ENCODE measurements around the gene CETP. TPM values are rescaled to one million over a fixed set of nuclear protein-coding genes. Genes with fewer than 3 reads are reported as not detected.

Gene CETP
- total and polyA plus RNA-seq, 2 of the 13 experiments (the other 11 are each of a cell fraction or from before 2014, with no cell fraction given): 0.31 to 9.8 TPM

- Histone ChIP-seq H2AFZ (ENCODE audit: low read length) (no peak overlapping the region), H3K79me2 (ENCODE audit: insufficient read depth, low read length) (peaks cover 64% of the 10 kb centered on the region), H3K4me3 (replicated peaks in 1 of 3; ENCODE audit: insufficient read depth in 1 of 3, low read depth in 2 of 3, low read length in 3 of 3) (peak overlapping the region; percentile 93 to 97 (median 94); a peak in 5 of 6 replicates), H3K36me3 (replicated peaks in 1 of 2; ENCODE audit: control insufficient read depth in 1 of 2, insufficient read depth in 2 of 2, low read length in 2 of 2) (peaks cover 17 to 50% of the 10 kb centered on the region in 2 experiments), H3K27me3 (ENCODE audit: control insufficient read depth in 1 of 2, insufficient read depth in 2 of 2, low read length in 2 of 2) (no peaks in the 10 kb centered on the region; a peak in 1 of 5 replicates), H3K9me3 (ENCODE audit: low read length) (no peaks in the 10 kb centered on the region), H4K20me1 (ENCODE audit: insufficient read depth, low read length) (peaks cover 64% of the 10 kb centered on the region), H3K4me2 (ENCODE audit: low read depth, low read length) (peak overlapping the region; percentile 90), H3K9ac (ENCODE audit: insufficient read depth, low read depth, low read length) (peak overlapping the region; percentile 95), H3K4me1 (ENCODE audit: insufficient read depth, low read length) (peaks cover 64% of the 10 kb centered on the region), H3K27ac (ENCODE audit: extremely low read length, insufficient read depth, low read length) (peak overlapping the region; percentile 80)
- ChIA-PET POLR2A (interaction anchor here (0.9 to 8.3 kb wide), 7 partner anchors 7 to 159 kb away, joined by 4 to 232 read pairs (median 13); partner anchors contain the start of gene CPNE2), CTCF (ENCODE audit: low intra/inter-chr PET ratio, low total read pairs) (no interaction called here)
- 43% methylated on average over 8 of the region's 8 CpGs for WGBS (ENCODE audit: low lambda C conversion rate)
- ATAC-seq (no peak), DNase-seq (ENCODE audit: low spot score) (no peak), FAIRE-seq (no peak)
- BruUV-seq (replicated peaks): TSS peak; percentile 42
- in situ Hi-C loops (cut with HindIII; ENCODE audit: extremely low pct_ligation_motif_present, low pct_unique_long_range_greater_than_20kb) (no loop called here), intact Hi-C loops (cut with micrococcal nuclease; ENCODE audit: unreplicated experiment) (loop anchor here (5.0 kb wide), 2 partner anchors 62 to 122 kb away; no protein-coding TSS in a partner anchor)
- TF ChIP-seq THYN1 (CRISPR knock-in tag; IDR thresholded peaks at IDR 0.05; ENCODE audit: borderline replicate concordance, low read depth) (0 out of 2 replicates have a peak, but pooled peaks have one; percentile 37), RCOR2 (CRISPR knock-in tag; IDR thresholded peaks at IDR 0.05) (no peak), SAP130 (CRISPR knock-in tag; IDR thresholded peaks at IDR 0.05; ENCODE audit: low read depth) (0 out of 2 replicates have a peak, but pooled peaks have one; percentile 0), ZUFSP (CRISPR knock-in tag; IDR thresholded peaks at IDR 0.05; ENCODE audit: borderline replicate concordance) (no peak), NFIB (CRISPR knock-in tag; IDR thresholded peaks at IDR 0.05; ENCODE audit: borderline replicate concordance) (no peak), PHF20 (CRISPR knock-in tag; IDR thresholded peaks at IDR 0.05) (no peak)
- TF ChIP-seq, protein P1, sequence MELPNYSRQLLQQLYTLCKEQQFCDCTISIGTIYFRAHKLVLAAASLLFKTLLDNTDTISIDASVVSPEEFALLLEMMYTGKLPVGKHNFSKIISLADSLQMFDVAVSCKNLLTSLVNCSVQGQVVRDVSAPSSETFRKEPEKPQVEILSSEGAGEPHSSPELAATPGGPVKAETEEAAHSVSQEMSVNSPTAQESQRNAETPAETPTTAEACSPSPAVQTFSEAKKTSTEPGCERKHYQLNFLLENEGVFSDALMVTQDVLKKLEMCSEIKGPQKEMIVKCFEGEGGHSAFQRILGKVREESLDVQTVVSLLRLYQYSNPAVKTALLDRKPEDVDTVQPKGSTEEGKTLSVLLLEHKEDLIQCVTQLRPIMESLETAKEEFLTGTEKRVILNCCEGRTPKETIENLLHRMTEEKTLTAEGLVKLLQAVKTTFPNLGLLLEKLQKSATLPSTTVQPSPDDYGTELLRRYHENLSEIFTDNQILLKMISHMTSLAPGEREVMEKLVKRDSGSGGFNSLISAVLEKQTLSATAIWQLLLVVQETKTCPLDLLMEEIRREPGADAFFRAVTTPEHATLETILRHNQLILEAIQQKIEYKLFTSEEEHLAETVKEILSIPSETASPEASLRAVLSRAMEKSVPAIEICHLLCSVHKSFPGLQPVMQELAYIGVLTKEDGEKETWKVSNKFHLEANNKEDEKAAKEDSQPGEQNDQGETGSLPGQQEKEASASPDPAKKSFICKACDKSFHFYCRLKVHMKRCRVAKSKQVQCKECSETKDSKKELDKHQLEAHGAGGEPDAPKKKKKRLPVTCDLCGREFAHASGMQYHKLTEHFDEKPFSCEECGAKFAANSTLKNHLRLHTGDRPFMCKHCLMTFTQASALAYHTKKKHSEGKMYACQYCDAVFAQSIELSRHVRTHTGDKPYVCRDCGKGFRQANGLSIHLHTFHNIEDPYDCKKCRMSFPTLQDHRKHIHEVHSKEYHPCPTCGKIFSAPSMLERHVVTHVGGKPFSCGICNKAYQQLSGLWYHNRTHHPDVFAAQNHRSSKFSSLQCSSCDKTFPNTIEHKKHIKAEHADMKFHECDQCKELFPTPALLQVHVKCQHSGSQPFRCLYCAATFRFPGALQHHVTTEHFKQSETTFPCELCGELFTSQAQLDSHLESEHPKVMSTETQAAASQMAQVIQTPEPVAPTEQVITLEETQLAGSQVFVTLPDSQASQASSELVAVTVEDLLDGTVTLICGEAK (IDR thresholded peaks at IDR 0.05): no peak
- TF ChIP-seq, protein P1 (CRISPR knock-in tag; IDR thresholded peaks at IDR 0.05): no peak
- TF ChIP-seq, protein P2, sequence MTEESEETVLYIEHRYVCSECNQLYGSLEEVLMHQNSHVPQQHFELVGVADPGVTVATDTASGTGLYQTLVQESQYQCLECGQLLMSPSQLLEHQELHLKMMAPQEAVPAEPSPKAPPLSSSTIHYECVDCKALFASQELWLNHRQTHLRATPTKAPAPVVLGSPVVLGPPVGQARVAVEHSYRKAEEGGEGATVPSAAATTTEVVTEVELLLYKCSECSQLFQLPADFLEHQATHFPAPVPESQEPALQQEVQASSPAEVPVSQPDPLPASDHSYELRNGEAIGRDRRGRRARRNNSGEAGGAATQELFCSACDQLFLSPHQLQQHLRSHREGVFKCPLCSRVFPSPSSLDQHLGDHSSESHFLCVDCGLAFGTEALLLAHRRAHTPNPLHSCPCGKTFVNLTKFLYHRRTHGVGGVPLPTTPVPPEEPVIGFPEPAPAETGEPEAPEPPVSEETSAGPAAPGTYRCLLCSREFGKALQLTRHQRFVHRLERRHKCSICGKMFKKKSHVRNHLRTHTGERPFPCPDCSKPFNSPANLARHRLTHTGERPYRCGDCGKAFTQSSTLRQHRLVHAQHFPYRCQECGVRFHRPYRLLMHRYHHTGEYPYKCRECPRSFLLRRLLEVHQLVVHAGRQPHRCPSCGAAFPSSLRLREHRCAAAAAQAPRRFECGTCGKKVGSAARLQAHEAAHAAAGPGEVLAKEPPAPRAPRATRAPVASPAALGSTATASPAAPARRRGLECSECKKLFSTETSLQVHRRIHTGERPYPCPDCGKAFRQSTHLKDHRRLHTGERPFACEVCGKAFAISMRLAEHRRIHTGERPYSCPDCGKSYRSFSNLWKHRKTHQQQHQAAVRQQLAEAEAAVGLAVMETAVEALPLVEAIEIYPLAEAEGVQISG (CRISPR knock-in tag; IDR thresholded peaks at IDR 0.05): no peak
These were observed 27.7 kb upstream of the CETP start for GRCh38 chr16:56933828-56934598.
